CD14-positive monocyte (primary cell): ENCODE data around the gene CAPN14. TPM values are rescaled to one million over a fixed set of nuclear protein-coding genes. Genes with fewer than 3 reads are reported as not detected.

Source experiments
- DNase-seq, 3 donors: peaks; one replicate each; pipeline ENCODE4 v3.0.0-alpha.2; 2011 to 2022
- H2AFZ ChIP-seq: 2 replicates; pipeline ENCODE4 v1.6.0; 2012; ENCODE audit warnings: mild to moderate bottlenecking, low read depth, low read length, inconsistent platforms; ENCODE audit not compliant: insufficient read depth, poor library complexity, severe bottlenecking
- H3K27ac ChIP-seq, 2 donors: 1 replicate in 1 of 2; 2 replicates in 1 of 2; pipeline ENCODE4 v1.5.1; 2012 to 2013; ENCODE audit warnings: low read length in 2 of 2, control low read depth in 1 of 2, inconsistent platforms in 1 of 2, low read depth in 1 of 2, mild to moderate bottlenecking in 1 of 2
- H3K27me3 ChIP-seq, 2 donors: one replicate each; pipeline versions ENCODE4 v1.6.0 to v1.6.1; 2011 to 2013; ENCODE audit warnings: low read length in 2 of 2; ENCODE audit not compliant: control insufficient read depth in 2 of 2, insufficient read depth in 2 of 2
- H3K36me3 ChIP-seq, 2 donors: replicated peaks in 1 of 2; 1 replicate in 1 of 2; 2 replicates in 1 of 2; pipeline versions ENCODE4 v1.5.1 to v1.6.1; 2012 to 2013; ENCODE audit warnings: low read length in 2 of 2, control low read depth in 1 of 2, inconsistent platforms in 1 of 2, mild to moderate bottlenecking in 1 of 2; ENCODE audit not compliant: insufficient read depth in 2 of 2, control insufficient read depth in 1 of 2
- H3K4me1 ChIP-seq, 2 donors: 1 replicate in 1 of 2; 2 replicates in 1 of 2; pipeline versions ENCODE4 v1.5.1 to v1.6.1; 2012 to 2013; ENCODE audit warnings: low read length in 2 of 2, control low read depth in 1 of 2, inconsistent platforms in 1 of 2, mild to moderate bottlenecking in 1 of 2, moderate library complexity in 1 of 2; ENCODE audit not compliant: insufficient read depth in 2 of 2, control insufficient read depth in 1 of 2
- H3K4me2 ChIP-seq: replicated peaks from 2 replicates; pipeline ENCODE3; 2012; ENCODE audit warnings: low read length, moderate library complexity, mild to moderate bottlenecking; ENCODE audit not compliant: poor library complexity, severe bottlenecking; ENCODE audit errors: extremely low read depth
- H3K4me3 ChIP-seq, 3 experiments: fragments of 200-600 bp in 1 of 3; sonication (generic) in 1 of 3; replicated peaks in 1 of 3; 1 replicate in 2 of 3; 2 replicates in 1 of 3; pipeline ENCODE4 v1.5.1; 2011 to 2013; ENCODE audit warnings: low read length in 3 of 3, mild to moderate bottlenecking in 3 of 3, control low read depth in 2 of 3, low read depth in 2 of 3, inconsistent platforms in 1 of 3, moderate library complexity in 1 of 3
- H3K79me2 ChIP-seq: 2 replicates; pipeline ENCODE4 v1.6.0; 2012; ENCODE audit warnings: mild to moderate bottlenecking, control low read depth, inconsistent platforms, low read length, moderate library complexity; ENCODE audit not compliant: insufficient read depth
- H3K9ac ChIP-seq: 2 replicates; pipeline ENCODE4 v1.6.0; 2017; ENCODE audit warnings: low read length, mild to moderate bottlenecking; ENCODE audit not compliant: insufficient read depth, poor library complexity, severe bottlenecking
- H3K9me3 ChIP-seq, 2 donors: replicated peaks in 1 of 2; 1 replicate in 1 of 2; 2 replicates in 1 of 2; pipeline versions ENCODE4 v1.5.1 to v1.6.1; 2012 to 2013; ENCODE audit warnings: low read length in 2 of 2, control low read depth in 1 of 2; ENCODE audit not compliant: control insufficient read depth in 1 of 2, insufficient read depth in 1 of 2
- H4K20me1 ChIP-seq: 2 replicates; pipeline ENCODE4 v1.6.0; 2012; ENCODE audit warnings: mild to moderate bottlenecking, low read length, control low read depth, moderate library complexity; ENCODE audit not compliant: insufficient read depth
- H3K27ac Mint-ChIP-seq, 7 donors: one replicate each; pipeline ENCODE4 v1.8.0; 2020; ENCODE audit warnings: mild to moderate bottlenecking in 7 of 7, mixed read lengths in 7 of 7, moderate library complexity in 6 of 7, inconsistent platforms in 2 of 7
- H3K27me3 Mint-ChIP-seq, 3 donors: one replicate each; pipeline ENCODE4 v1.8.0; 2021 to 2022; ENCODE audit warnings: low read depth in 3 of 3, mild to moderate bottlenecking in 3 of 3, mixed read lengths in 3 of 3, moderate library complexity in 3 of 3, inconsistent platforms in 1 of 3
- H3K36me3 Mint-ChIP-seq, 2 donors: one replicate each; pipeline ENCODE4 v1.8.0; 2020; ENCODE audit warnings: mixed read lengths in 2 of 2, inconsistent platforms in 1 of 2, mild to moderate bottlenecking in 1 of 2
- H3K4me1 Mint-ChIP-seq: one replicate; pipeline ENCODE4 v1.8.0; 2020; ENCODE audit warnings: mild to moderate bottlenecking, mixed read lengths
- H3K4me3 Mint-ChIP-seq, 2 donors: one replicate each; pipeline ENCODE4 v1.8.0; 2020; ENCODE audit warnings: mild to moderate bottlenecking in 2 of 2, mixed read lengths in 2 of 2, moderate library complexity in 1 of 2
- H3K9me3 Mint-ChIP-seq, 7 donors: one replicate each; pipeline ENCODE4 v1.8.0; 2020 to 2022; ENCODE audit warnings: mixed read lengths in 7 of 7, mild to moderate bottlenecking in 6 of 7, moderate library complexity in 6 of 7, inconsistent platforms in 2 of 7
- WGBS: methylation state at CpG from one replicate; pipeline ENCODE4 v1.1.5; 2013; ENCODE audit warnings: missing lambda C conversion rate; ENCODE audit not compliant: insufficient coverage; 5-methylcytosine and 5-hydroxymethylcytosine counted together
- intact Hi-C, 2 donors: fragments of 100-400 bp; cut with micrococcal nuclease; formaldehyde crosslinking; loops; one replicate each; pipeline versions ENCODE4 v1.15.0 to v1.15.1; 2023
- polyA plus RNA-seq, 3 donors: library from polyadenylated mRNA; depleted of rRNA in 1 of 3; unstranded in 2 of 3; stranded (reverse) in 1 of 3; fragments of 300-500 nt in 2 of 3; fragments of >200 nt in 1 of 3; fragmentation: Illumina TruSeq in 2 of 3; gene quantifications; 1 replicate in 2 of 3; 2 replicates in 1 of 3; pipeline ENCODE4 v1.2.3, GENCODE V29; 2012 to 2021
- TF ChIP-seq, protein P1 (sequence below): fragments of 200-600 bp; IDR thresholded peaks from one replicate; pipeline ENCODE4 v1.8.0; 2022; ENCODE audit warnings: antibody characterized with exemption, mild to moderate bottlenecking

CAPN14 gene
- polyA plus RNA-seq, 3 donors = not detected

DNA sequence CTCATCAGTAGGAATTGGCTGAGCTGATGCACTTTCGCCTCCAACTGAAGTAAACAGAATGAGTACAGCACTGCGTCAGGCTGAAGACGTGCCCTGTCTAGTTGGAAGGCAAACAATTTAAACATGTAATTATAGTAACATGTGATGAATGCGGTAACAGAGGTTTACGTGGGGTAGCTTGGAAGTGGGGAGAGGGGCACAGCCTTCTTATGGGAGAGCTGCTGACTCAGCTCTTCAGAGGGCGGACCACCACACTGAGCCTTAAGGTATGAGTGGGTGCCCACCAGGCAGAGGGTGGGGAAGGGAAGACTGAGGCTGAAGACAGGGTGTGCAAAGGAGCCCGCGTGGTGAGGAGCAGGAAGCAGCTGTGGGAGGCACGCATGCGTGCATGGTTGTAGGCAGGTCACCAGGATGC, 10.4 kb upstream of the CAPN14 start:
- WGBS = 98% methylated on average over 5 of the region's 10 CpGs
- no peak overlapping the region for H3K9ac ChIP-seq
- H3K27ac ChIP-seq = no peak overlapping the region
- peaks cover 0 to 4% of the 10 kb centered on the region in 2 donors for H3K4me1 ChIP-seq
- TF ChIP-seq, protein P1, sequence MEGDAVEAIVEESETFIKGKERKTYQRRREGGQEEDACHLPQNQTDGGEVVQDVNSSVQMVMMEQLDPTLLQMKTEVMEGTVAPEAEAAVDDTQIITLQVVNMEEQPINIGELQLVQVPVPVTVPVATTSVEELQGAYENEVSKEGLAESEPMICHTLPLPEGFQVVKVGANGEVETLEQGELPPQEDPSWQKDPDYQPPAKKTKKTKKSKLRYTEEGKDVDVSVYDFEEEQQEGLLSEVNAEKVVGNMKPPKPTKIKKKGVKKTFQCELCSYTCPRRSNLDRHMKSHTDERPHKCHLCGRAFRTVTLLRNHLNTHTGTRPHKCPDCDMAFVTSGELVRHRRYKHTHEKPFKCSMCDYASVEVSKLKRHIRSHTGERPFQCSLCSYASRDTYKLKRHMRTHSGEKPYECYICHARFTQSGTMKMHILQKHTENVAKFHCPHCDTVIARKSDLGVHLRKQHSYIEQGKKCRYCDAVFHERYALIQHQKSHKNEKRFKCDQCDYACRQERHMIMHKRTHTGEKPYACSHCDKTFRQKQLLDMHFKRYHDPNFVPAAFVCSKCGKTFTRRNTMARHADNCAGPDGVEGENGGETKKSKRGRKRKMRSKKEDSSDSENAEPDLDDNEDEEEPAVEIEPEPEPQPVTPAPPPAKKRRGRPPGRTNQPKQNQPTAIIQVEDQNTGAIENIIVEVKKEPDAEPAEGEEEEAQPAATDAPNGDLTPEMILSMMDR = no peak
- no peaks in the 10 kb centered on the region for H4K20me1 ChIP-seq
- H3K9me3 ChIP-seq = no peaks in the 10 kb centered on the region
- peaks cover 0 to 3% (median 0%) of the 10 kb centered on the region in 3 donors for H3K27me3 Mint-ChIP-seq
- H3K79me2 ChIP-seq = no peaks in the 10 kb centered on the region
- no peak overlapping the region for H3K27ac Mint-ChIP-seq
- H3K36me3 Mint-ChIP-seq = no peaks in the 10 kb centered on the region
- H3K27me3 ChIP-seq = peaks cover 0 to 2% of the 10 kb centered on the region in 2 donors
- no peaks in the 10 kb centered on the region for H3K36me3 ChIP-seq
- H3K9me3 Mint-ChIP-seq = no peaks in the 10 kb centered on the region
- H3K4me1 Mint-ChIP-seq = peaks cover 7% of the 10 kb centered on the region
- peak overlapping the region; percentile 16 for H2AFZ ChIP-seq
- DNase-seq = no peak
- intact Hi-C loops = no loop called here
- H3K4me3 ChIP-seq = no peak overlapping the region
- no peak overlapping the region for H3K4me3 Mint-ChIP-seq
- no peak overlapping the region for H3K4me2 ChIP-seq

DNA sequence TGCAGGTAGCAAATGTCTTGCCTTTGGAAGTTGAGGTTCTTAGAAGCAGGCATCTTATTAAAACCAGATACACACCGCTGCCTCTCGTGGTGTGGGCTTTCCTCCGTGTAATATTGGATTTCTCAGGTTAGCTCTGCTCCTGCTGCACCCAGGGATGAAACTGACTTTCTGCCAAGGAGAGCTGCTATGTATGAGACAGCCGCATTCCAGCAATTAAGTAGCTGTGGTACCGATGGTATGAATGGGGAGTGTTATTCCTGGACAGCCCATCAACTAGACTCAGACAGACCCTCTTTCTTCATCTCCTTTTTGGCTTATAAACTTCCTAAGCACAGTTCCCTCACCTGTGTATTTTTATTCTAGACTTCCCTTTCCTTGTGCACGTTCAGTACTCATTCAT, 9.8 kb upstream of the CAPN14 start:
- no peaks in the 10 kb centered on the region for H3K9me3 ChIP-seq
- Mint-ChIP-seq H3K4me1 (peaks cover 12% of the 10 kb centered on the region), H3K27me3 (peaks cover 0 to 3% (median 0%) of the 10 kb centered on the region in 3 donors), H3K4me3 (no peak overlapping the region), H3K27ac (no peak overlapping the region), H3K9me3 (no peaks in the 10 kb centered on the region), H3K36me3 (no peaks in the 10 kb centered on the region)
- no peak overlapping the region for H2AFZ ChIP-seq
- no peak overlapping the region for H3K27ac ChIP-seq
- no peak overlapping the region for H3K9ac ChIP-seq
- TF ChIP-seq, protein P1 = no peak
- no peaks in the 10 kb centered on the region for H4K20me1 ChIP-seq
- H3K4me2 ChIP-seq = no peak overlapping the region
- intact Hi-C loops = no loop called here
- DNase-seq = no peak
- no peak overlapping the region for H3K4me3 ChIP-seq
- peaks cover 0 to 2% of the 10 kb centered on the region in 2 donors for H3K27me3 ChIP-seq
- H3K79me2 ChIP-seq = no peaks in the 10 kb centered on the region
- WGBS = 0% methylated on average over 1 of the region's 6 CpGs
- no peaks in the 10 kb centered on the region for H3K36me3 ChIP-seq
- peaks cover 2 to 8% of the 10 kb centered on the region in 2 donors for H3K4me1 ChIP-seq
